HFF-Myc (cell line): Measurements from ENCODE around the gene ODF4.
"Not testable (repeated sequence)": the region's sequence is repeated elsewhere in the genome, so short reads cannot be mapped to it uniquely, and the experiment has no call there.

Experiments used
- DNase-seq: peaks from one replicate; pipeline ENCODE4 v3.0.0-alpha.2; 2011; ENCODE audit warnings: low read depth; ENCODE audit errors: extremely low read depth
- H3K4me3 ChIP-seq: replicated peaks from 2 replicates; pipeline ENCODE4 v1.5.1; 2011; ENCODE audit warnings: low read depth, mild to moderate bottlenecking, control low read depth, low read length
- TF ChIP-seq, protein P1 (sequence below): IDR thresholded peaks from 2 replicates; pipeline ENCODE4 v1.5.1; 2012; ENCODE audit warnings: mild to moderate bottlenecking, low read depth, low read length, control low read depth; ENCODE audit errors: missing control alignments

Gene ODF4

DNA sequence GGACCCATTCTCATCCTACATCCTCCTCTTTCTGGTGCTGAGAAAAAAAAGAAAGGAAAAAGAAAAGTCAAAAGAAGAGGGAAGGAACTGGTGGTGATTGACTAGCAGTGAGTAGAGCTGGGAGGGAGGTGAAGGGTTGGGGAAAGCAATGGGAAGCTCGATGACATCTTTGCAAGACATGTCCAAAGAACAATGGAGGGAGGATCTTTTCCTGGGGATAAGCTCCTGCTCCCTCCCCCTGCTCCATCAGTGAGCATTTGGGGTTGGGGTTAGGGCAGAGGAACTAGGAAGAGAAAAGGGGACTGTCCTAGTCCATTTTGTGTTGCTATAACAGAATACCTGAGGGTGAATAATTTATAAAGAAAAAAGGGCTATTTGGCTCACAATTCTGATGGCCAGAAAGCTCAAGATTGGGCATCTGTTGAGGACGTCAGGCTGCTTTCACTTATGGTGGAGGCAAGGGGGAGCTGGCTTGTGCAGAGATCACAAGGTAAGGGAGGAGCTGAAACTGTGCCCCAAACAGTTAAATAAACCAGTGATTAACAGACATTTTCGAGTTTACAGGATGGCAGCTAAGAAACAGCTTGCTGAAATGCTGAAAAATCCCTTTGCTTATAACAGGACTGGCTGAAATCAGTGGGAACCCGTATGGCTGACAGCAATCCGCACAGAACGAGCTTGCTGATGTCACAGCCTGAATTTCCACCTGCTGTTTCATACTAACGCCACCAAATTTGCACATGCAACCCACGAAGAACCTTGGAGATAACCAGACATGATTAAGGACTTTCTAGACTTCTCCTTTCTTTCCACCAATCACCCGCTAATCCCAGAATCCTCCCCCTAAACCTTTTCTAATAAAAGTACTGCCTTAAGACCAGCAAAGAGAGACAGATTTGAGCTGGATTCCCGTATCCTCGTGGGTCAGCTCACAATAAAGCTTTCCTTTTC, 1.6 kb upstream of the ODF4 start:
- no peak overlapping the region for H3K4me3 ChIP-seq
- no peak for DNase-seq
- TF ChIP-seq, protein P1, sequence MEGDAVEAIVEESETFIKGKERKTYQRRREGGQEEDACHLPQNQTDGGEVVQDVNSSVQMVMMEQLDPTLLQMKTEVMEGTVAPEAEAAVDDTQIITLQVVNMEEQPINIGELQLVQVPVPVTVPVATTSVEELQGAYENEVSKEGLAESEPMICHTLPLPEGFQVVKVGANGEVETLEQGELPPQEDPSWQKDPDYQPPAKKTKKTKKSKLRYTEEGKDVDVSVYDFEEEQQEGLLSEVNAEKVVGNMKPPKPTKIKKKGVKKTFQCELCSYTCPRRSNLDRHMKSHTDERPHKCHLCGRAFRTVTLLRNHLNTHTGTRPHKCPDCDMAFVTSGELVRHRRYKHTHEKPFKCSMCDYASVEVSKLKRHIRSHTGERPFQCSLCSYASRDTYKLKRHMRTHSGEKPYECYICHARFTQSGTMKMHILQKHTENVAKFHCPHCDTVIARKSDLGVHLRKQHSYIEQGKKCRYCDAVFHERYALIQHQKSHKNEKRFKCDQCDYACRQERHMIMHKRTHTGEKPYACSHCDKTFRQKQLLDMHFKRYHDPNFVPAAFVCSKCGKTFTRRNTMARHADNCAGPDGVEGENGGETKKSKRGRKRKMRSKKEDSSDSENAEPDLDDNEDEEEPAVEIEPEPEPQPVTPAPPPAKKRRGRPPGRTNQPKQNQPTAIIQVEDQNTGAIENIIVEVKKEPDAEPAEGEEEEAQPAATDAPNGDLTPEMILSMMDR = no peak

DNA sequence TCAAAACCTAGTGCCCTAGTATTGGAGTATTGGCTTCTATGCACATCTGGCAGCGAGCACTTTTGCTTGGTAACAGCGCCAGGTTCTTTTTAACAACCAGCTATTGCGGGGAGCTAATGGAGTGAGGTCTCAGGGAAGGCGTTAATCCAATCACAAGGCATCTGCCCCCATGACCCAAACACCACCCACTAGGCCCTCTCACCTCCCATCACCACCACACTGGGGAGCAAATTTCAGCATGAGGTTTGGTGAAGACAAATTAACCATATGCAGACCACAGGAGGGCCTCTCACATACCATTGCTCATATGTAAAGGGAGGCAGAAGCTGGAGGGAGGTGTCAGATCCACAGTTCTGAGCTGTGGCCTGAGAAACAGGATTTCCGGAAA, 893 bp upstream of the ODF4 start:
- DNase-seq = no peak
- TF ChIP-seq, protein P1 = no peak
- H3K4me3 ChIP-seq = no peak overlapping the region

DNA sequence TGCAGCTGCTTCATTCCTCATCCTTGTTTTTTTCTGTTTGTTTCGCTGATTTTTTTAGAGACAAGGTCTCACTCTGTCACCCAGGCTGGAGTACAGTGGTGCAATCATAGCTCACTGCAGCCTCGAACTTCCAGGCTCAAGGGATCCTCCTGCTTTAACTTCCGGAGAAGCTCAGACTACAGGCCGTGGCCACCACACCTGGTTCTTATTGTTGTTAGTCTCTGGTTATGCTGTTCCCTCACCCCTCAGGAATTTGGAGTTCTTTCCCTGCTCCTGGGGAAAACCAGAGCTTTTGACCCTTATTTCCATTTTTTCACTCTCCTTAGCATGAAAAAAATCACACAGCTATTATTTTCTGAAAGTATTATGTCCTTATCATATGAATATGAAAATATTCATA, 1.8 kb downstream of the ODF4 start:
- TF ChIP-seq, protein P1 = no peak
- peak; percentile 59 for DNase-seq
- H3K4me3 ChIP-seq = no peak overlapping the region

DNA sequence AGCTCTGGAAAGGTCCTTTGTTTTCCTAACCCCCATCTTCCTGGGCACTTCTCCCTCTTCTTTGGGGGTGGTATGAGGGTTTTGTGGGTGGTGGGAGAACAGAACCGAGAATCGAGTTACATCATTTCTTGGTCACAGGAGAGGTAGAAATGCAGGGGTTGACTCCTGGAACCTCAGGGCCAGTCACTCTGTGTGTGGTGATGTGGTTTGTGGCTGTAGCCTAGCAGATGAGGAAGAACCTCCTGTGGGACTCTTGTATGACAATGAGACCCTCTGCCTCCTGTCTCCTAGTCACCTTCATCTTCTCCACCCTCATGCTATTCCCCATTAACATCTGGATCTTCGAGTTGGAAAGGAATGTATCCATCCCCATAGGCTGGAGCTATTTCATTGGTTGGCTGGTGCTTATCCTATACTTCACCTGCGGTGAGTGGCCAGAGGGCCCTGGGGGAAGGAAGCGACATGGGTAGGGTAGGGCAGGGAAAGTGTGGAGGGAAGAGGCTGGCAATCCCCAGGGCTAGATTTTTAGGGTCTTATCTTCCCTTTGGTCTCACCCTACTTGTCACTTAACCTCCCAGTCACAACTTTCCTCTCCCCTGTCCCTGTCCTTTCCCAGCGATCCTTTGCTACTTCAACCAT, 5.5 kb downstream of the ODF4 start:
- TF ChIP-seq, protein P1 = no peak
- H3K4me3 ChIP-seq = no peak overlapping the region
- no peak for DNase-seq

DNA sequence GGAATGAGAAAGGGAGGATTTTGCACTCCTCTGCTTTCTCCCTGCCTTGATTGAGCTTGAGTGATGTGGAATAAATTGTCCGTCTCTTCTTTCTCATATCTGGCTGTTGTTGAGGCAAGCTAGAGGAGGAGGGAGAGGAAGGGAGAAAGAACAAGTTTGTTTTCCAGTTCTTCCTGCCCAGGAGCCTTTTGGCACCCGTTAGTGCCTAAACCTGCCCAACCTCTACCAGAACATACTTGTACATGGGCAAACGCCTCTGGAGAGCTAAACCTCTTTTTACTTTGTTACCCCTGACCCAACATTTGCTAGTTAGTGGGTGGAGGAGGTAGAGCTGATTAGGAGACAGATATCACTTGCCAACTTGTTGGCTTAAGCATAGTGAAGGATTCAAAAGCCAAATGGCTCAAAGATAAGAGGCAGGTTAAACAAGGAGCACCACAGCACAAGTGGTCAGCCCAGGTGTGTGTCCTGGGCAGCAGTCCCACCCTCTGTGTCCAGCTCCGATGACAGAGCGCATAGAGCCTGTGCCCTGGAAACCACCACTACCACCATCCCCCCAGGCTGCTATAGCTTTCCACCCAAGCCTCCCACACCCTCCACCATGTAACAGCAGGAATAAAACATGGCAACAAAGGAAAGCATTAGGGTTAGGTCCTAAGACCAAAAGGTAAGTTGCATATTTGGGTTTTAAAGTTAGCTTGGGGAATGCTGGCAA, 6.5 kb downstream of the ODF4 start:
- no peak overlapping the region for H3K4me3 ChIP-seq
- DNase-seq = no peak
- TF ChIP-seq, protein P1 = no peak

DNA sequence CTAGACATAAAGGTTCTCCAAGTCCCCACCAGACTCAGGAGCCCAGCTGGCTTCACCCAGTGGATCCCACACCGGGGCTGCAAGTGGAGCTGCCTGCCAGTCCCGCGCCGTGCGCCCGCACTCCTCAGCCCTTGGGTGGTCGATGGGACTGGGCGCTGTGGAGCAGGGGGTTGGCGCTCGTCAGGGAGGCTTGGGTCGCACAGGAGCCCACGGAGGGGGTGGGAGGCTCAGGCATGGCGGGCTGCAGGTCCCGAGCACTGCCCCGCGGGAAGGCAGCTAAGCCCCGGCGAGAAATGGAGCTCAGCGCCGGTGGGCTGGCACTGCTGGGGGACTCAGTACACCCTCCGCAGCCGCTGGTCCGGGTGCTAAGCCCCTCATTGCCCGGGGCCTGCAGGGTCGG, 7.4 kb downstream of the ODF4 start:
- not testable (repeated sequence) for DNase-seq, H3K4me3 ChIP-seq

DNA sequence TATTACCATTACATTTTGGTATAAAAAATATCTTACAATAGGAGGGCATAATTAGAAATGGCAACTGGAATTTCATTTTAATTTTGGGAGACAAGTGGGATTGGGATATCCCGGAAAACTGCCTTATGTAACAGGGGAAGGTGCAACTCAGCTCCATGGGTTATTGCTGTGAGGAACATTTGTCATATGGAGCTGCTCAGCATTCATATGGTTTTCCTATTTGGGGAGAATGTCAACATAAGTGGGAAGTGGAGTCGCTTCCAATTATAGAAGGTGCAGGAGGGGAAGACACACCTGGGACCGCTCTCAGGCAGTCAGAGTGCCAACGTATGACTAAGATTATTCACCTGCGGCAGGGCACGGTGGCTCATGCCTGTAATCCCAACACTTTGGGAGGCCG, 10.7 kb downstream of the ODF4 start:
- no peak for DNase-seq
- H3K4me3 ChIP-seq = no peak overlapping the region
- TF ChIP-seq, protein P1 = no peak
